Measurements from ENCODE around the gene ANXA2.

DNA sequence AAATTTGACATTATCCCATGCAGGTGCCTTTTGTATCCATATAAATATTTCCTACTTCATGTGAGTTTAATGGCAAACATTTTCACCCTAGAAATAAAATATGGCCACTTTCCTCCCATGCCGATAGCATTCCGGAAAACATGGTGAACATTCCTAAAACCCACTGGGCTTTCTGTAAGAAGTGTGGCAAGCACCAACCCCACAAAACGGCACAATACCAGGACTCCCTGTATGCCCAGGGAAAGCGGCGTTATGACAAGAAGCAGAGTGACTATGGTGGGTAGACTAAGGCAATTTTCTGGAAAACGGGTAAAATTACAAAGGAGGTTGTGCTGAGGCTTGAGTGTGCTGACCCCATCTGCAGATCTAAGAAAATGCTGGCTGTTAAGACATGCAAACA is 7.6 kb downstream of the ANXA2 start:
- TF ChIP-seq, protein P1, sequence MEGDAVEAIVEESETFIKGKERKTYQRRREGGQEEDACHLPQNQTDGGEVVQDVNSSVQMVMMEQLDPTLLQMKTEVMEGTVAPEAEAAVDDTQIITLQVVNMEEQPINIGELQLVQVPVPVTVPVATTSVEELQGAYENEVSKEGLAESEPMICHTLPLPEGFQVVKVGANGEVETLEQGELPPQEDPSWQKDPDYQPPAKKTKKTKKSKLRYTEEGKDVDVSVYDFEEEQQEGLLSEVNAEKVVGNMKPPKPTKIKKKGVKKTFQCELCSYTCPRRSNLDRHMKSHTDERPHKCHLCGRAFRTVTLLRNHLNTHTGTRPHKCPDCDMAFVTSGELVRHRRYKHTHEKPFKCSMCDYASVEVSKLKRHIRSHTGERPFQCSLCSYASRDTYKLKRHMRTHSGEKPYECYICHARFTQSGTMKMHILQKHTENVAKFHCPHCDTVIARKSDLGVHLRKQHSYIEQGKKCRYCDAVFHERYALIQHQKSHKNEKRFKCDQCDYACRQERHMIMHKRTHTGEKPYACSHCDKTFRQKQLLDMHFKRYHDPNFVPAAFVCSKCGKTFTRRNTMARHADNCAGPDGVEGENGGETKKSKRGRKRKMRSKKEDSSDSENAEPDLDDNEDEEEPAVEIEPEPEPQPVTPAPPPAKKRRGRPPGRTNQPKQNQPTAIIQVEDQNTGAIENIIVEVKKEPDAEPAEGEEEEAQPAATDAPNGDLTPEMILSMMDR (IDR thresholded peaks at IDR 0.05): no peak
- no peak for TF ChIP-seq POLR2AphosphoS5 (IDR thresholded peaks at IDR 0.05)
- no peak for TF ChIP-seq POLR2A (IDR thresholded peaks at IDR 0.05)
- no peak for TF ChIP-seq EP300 (IDR thresholded peaks at IDR 0.05; ENCODE audit: low read depth)

Measured in transverse colon (tissue), 4 donors.